NOMO-1 treated with dmso at 0.1 percent for 144 hours (cell line): Measurements from ENCODE around the gene MDM1.

Experiments
- DNase-seq: peaks from one replicate; lab custom pipeline; 2025; ENCODE audit not compliant: unreplicated experiment; lab: John Stamatoyannopoulos, UW

MDM1 gene, protein sequence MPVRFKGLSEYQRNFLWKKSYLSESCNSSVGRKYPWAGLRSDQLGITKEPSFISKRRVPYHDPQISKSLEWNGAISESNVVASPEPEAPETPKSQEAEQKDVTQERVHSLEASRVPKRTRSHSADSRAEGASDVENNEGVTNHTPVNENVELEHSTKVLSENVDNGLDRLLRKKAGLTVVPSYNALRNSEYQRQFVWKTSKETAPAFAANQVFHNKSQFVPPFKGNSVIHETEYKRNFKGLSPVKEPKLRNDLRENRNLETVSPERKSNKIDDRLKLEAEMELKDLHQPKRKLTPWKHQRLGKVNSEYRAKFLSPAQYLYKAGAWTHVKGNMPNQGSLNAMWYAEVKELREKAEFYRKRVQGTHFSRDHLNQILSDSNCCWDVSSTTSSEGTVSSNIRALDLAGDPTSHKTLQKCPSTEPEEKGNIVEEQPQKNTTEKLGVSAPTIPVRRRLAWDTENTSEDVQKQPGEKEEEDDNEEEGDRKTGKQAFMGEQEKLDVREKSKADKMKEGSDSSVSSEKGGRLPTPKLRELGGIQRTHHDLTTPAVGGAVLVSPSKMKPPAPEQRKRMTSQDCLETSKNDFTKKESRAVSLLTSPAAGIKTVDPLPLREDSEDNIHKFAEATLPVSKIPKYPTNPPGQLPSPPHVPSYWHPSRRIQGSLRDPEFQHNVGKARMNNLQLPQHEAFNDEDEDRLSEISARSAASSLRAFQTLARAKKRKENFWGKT

DNA sequence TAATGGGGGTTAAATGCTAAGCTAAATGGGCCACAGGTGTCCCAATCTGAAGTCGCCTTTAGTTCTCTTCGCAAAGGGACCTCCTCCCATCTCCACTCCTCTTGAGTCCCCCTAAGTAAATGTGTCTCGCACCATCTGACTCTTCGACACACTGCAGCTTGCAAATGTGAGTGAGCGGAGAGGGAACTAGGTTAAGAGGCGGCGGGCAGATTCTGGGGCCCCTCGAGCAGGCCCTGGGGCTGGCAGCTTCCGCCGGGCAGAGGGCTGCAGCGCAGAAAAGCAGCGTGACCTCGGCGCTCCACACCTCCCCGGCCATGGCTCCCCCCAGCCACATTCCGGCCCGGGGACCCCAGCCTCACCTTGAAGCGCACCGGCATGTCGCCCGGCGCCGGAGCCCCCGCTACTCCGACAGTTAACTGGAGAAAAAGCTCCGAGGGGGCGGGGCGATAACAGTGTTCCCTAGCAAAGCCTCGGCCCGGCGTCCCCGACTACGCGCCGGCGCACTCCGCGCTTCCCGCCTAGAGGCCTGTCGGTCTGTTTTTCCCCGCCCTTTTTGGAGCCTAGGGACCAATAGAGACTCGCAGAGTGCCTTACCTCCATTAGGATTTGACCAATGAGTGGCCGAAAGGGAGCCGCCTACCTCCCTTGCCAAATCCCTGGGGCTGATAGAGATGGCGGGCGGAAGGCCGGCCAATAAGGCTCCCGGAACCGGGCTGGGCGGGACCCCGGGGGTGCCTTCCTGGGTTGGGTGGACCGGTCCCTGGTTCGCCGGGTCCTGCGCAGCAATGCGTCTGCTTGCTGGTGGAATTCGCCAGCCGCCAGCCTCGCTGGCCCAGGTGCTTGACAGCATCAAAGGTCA is at the start of gene MDM1:
MDM1 (minus strand) TSS at position 494 of the 859 bp plus-strand sequence; CDS start at position 377, 117 bp downstream.
- peak; percentile 94 for DNase-seq

DNA sequence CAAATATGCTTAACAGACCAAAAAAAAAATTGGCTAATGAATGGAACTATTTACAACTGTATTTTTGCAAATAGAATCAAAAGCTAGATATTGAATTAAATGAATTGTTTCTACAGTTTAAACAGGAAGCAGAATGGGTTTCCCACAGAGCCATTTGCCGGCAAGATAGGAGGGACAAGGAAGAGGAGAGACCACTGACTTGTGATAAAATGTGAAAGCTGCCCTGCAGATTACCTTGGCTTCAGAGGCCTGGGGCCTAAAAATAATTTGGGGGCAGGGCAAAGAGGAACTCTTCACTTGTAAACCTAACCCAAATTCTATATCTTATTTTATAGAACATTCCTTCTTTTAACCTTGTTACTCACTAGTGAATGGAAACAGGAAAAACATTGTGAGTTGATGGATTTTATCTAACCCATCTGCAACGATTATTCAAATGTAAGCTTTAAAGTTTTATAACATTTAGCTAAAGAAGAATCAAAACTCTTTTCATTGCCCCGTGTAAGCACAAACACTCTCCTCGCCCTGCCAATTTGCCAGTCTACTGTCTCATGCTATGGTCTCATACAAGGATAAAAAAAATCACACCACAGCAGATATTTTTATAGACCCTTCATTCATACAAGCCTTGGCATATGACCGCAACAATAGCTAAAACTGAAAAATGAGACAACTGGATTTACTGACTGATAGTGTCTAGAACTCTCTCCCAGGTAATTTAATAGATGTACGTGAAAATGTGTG is 49.5 kb upstream of the MDM1 start:
- DNase-seq = no peak

DNA sequence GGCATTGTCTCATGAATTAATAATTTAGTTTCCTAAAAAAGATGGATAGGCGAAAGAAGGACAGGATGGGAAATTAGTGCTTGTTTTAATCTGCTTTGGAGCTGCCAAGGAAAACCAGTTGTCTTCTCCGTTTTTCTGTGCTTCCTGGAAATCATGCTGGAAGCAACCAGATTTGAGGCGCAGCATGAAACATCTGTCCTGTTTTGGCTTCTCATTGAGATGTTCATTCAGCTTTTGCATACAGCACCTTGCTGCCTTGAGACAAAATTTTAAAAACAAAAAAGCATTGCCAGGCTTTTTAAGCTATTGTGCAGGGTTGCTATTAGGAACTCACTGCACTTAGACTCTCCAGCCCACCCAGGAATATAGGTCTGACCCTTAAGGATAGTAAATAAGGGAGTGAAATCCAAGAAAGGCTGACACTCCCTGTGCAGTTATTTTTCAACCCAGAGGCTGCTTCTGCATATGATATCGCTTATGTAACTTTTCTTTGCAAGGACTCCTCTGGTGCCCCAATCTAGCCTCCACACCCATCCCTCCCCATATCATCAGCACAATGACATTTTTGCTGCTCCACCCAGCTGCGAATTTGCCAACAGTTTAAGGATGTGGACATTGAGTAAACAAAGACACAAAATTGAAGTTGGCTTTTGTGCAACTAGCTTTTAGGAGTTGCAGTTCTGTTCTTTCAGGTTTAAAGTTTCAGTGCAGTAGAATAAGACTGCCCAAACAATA is 46.9 kb upstream of the MDM1 start:
- peak; percentile 51 for DNase-seq

DNA sequence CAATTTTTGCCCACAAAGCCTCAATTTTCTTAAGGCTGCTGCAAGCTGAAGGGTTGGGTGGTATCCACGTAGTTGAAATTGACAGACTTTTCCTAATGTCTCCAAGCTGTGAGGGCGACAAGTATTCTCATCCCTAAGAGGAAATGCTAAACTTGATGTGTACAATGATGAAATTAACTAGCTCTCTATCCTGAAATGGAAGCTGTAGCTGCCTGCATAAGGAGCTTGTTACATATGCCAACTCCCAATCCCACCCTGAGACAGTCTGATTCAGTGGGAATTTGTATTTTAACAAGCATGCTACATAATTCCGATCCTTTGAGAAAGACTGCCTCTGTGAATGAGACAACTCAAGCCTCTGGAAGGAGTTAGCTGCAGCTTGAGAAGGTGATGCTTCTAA is 45.7 kb upstream of the MDM1 start:
- DNase-seq = no peak

DNA sequence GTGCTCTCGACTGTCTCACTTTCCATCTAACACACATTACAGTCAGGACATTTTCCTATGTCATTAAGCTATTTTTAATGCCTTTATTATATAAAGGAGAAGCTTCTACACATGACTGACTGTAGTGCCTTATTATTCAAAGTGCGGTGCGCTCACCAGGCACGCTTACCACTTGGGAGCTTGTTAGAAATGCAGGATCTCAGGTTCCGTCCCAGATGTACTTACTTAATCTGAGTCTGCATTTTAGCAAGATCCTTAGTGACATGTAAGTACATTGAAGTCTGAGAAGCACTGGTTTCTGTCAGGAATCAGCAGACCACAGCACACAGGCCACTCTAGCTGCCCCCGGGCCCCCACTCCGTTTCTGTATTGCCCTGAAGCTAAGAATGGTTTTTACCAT is 44.7 kb upstream of the MDM1 start:
- DNase-seq = no peak

DNA sequence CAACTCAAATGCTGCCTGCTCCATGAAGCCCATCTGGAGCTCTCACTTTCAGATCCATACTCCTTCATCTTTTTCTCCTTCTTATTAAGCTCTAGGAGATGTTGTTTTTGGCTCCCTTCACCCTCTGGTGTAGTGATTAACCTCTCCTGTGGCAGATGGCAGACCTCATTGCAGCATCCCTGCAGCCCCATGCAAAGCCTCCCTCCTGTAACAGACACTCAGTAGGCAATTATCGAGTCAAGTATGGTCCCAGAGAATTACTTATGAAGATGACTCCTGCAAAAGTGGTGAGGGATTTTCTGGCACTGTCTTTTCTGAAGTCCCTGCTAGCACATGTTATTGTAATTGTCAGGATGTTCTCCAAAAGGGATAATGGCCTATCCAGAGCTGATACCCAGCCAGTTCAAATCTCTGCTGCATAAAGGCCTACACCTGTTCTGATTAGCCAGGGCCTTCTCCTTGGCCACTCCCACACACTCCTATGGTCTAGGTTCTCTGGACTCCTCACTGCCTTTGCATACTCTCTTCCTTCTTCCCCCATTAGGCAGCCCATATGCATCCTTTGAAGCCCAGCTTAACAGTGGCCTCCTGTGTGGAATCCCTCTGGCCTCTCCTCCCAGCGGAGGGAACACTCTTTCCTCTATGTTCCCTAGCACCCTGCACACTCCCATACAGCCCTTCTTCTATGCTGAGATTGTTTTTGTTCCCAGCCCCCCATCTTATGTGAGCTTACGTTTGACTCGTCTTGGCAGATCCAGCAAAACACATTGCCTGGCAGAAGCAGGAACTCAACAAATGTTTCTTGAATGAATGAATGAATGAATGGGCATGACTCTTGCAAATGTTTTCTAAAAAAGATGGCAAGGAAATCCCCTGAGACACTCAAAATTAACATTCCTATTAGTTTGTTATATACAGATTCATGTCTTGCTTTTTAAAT is 43.9 kb upstream of the MDM1 start:
- DNase-seq = no peak

DNA sequence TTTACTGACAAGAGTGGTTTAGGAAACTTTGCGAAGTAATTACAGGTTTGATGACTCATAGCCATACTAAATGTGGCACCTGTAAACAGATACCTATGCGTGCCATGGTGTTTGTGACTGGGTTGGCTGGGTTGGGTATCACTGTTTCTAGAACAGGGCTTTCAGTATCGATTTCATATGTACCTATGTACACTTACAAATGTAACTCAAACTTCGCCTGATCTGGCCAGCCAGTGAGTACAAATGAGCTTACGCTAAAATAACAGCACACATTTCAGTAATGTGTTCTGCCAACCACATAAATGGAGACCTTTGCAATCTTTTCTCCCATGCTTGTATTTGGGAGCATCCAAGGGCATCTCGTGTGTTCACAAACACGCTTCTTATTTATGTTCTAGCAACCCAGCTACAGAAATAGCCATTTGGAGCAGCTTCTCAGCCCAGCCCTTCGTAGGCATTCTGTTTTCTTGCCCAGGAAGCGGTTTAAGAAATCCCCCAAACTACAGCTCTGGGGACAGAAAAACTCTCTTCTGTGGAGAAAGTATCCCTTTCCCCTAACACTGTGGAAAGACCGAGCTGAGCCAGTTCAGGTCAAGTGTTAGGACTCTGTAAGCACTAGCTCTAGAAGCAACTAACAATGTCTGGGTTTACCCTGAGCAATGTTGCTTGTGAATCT is 42.3 kb upstream of the MDM1 start:
- no peak for DNase-seq

DNA sequence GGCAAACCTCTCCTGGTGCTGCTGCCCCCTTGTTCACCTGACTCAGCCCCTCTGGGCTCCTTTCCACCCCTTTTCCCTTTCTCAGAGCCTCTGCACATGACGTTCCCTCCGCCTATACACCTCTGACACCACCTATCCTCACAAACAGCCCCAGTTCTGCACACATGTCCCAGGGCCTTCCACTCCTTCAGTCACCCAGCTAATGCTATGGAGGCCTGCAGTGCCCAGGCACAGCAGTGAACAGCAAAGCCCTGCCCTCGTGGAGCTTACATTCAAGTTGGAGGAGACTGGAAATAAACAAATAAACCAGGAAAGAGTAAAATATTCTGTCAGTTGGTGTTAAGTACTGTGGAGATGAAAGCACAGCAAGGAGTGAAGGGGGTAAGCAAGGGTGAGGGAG is 38.5 kb upstream of the MDM1 start:
- no peak for DNase-seq

DNA sequence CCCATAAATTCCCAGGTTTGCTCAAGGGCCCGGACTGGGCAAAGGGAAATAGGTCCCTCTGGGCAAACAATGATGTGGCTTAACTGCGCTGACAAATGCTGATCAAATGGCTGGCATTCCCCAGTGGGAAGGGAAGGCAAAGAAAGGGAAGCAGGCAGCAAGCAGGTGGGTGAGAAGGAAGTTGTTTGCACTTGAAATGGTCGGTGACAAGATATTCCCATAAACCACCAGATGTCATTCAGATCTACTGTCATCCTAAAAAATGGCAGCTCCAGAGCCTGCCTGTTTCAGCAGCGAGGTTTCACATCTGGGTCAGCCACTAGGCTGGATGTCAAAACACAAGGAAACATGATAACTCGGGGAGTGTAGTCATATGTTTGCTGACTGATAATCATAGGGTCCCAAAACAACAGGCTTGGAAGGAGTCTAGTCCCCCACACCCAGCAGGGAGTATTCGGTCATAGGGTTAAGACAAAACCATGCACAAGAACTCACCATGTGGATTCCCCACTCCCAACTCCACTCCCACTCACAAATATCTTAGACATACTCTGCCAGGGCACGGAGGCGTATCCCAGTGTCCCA is 37.9 kb upstream of the MDM1 start:
- no peak for DNase-seq

DNA sequence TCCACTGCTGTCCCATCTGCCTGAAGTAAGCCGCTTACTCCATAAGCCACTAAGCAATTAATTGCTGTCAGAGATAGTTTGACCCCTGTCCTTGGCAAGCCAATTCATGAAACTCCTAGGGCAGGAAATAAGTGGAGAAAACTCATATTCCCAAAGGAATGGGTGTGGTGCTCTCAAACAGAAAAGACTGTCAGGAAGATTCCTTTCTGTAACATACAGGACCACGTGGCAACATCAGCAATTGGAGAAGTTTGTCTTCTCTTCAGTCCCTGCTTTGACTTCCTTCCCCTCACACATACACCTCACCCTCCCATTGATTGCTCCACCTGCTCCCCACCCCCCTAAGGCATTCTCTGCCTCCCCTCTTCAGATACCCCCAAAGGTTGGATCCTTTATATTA is 36.2 kb upstream of the MDM1 start:
- no peak for DNase-seq

DNA sequence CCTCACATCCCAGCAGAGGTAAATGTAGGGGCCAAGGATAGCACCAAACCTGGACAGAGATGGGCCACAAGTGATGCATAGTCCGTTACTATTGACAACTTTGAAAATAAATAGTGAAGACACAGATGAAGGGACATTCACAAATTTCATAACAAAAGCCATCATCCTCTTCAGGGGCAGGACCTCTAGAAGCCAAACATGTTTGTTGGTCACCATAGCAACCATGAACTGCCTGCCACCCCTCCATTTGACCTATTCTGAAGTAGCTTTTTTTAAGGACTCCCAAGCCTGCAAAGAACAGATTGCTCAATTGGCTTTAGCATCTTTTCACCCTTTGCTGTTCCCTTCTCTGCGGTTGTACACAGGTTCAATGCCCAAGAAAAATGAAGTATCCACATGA is 35.7 kb upstream of the MDM1 start:
- no peak for DNase-seq

DNA sequence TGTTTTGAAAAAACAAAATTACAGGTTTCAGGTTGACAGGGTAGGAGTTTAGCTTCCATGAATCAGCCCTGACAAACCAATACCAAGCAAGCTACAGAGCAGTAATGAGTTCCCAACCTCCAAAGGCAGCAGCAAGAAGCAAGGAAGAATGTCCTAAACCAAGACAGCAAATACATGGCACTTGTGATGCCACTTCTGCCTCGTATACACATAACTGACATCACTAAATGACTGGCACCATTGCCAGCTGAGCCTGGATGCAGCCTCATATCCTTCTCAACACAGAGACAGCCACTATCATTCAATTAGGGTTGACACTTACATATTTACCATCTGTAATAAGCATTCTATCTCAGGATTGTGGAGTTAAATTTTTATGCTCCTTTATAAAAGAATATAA is 35.0 kb upstream of the MDM1 start:
- DNase-seq = no peak

DNA sequence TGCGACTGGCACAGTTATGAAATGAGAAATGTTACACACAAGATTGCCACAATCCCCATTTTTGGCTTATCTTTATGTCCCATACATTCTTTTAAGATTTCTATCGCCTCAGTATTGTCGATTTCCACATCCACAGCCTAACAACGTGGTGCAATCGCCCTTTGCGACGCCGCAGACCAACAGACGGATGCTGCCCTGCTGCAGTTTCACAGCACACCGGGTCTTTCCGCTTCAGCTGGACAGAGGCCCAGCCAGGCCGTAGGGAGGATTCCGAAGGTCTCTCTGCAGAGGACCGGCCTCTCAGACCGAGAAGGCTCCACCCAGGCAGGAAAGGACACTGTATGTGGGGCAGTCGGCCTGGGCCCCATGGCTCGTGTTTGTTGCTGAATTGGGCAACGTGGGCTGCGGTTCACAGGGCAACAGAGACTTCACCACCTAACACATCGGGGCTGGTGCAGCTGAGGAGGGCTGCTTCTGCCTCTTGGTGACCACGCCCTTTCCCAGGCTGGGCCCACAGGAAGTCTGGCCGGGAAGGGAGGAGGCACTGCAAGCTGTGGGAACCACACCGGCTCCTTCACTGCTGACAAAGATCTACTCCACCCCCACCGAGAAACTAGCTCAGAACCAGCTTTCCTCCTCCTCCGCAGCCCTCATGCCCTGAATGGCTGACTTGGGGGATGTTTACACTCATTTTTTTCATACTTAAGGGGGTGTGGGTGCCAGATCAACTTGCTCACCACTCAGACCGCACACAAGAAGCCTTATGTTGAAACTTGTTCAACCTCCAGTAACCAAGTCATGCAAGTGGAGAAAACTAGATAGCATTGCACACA is 32.9 kb upstream of the MDM1 start:
- peak; percentile 97 for DNase-seq

DNA sequence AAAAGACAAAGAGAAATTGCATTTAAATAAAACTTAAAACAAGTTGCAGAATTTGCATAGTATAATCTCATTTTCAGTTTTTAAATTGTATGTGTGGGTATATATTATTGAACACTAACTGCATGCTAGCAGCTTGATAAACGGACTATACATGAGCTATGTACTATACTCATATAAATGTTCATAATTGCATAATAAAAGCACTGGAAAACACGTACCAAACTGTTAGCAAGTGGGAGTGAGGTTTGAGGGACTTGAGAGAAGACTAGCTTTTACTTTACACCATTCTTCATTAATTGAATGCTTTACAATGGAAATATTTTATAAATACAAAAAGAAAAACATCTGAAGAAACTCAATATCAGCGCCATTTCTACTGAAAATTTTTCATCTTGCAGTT is 32.2 kb upstream of the MDM1 start:
- no peak for DNase-seq

DNA sequence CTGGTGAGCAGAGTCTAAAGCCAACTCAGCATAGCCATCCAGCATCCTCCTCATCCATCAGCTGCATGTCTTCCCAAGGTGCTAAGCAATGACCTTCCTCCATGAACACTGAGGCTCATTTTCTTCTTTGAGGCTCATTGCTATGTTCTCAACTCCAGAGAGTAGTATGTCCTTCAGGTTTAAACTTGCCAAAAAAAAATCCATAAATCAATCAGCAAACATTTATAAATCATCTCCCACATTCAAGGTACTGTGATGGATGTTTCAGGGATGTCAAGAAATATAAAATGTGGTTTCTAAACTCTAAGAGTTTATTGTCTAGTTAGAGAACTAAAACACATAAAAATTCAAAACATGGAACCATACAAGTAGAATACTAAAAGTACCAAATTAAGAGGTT is 29.8 kb upstream of the MDM1 start:
- no peak for DNase-seq

DNA sequence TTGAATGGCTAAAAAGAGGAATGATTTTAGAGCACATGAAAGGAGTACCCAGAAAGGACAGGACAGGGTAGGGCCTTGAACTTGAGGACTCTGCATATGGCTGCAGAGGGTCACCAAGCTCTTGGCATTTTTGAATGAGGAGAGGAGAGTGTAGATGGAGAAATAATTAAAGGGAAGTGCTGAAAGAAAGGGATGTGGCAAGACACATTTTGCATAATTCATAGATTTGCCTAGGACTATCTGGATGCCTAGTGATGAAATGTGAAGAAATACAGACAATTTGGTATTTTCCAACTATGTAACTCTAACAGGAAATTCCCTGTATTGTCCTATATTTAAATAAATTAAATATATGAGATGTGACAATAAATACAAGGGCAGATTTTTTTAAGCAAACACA is 27.5 kb upstream of the MDM1 start:
- DNase-seq = peak; percentile 75
